CD8-positive, alpha-beta memory T cell (primary cell): Measurements from ENCODE around the gene COPS4. TPM values are rescaled to one million over a fixed set of nuclear protein-coding genes. Genes with fewer than 3 reads are reported as not detected.
"Not testable (repeated sequence)": the region's sequence is repeated elsewhere in the genome, so short reads cannot be mapped to it uniquely, and the experiment has no call there.

Experiments used
- CTCF ChIA-PET: fragments of 350-600 bp; sonication (Branson Sonifier 250); formaldehyde crosslinking; loops from one replicate; lab custom pipeline; 2021; ENCODE audit warnings: antibody characterized with exemption; lab: Charles Lee
- POLR2A ChIA-PET: fragments of 350-600 bp; sonication (Branson Sonifier 250); formaldehyde crosslinking; loops from one replicate; lab custom pipeline; 2021; ENCODE audit warnings: antibody characterized with exemption; lab: Charles Lee
- DNase-seq, 5 donors: peaks; one replicate each; pipeline versions ENCODE4 v3.0.0 to v3.0.0-alpha.2; 2020 to 2022; ENCODE audit warnings: mixed read lengths in 1 of 5
- H3K27ac ChIP-seq: one replicate; pipeline ENCODE4 v1.7.0; 2013; ENCODE audit warnings: low read depth, mild to moderate bottlenecking, low read length, moderate library complexity
- H3K27me3 ChIP-seq: 2 replicates; pipeline ENCODE4 v1.7.0; 2013; ENCODE audit warnings: low read length, mild to moderate bottlenecking; ENCODE audit not compliant: insufficient read depth, poor library complexity, severe bottlenecking
- H3K36me3 ChIP-seq: 2 replicates; pipeline ENCODE4 v1.7.0; 2013; ENCODE audit warnings: mild to moderate bottlenecking, low read length, moderate library complexity; ENCODE audit not compliant: insufficient read depth
- H3K4me1 ChIP-seq: 2 replicates; pipeline ENCODE4 v1.7.0; 2013; ENCODE audit warnings: mild to moderate bottlenecking, low read length, moderate library complexity; ENCODE audit not compliant: insufficient read depth
- H3K4me3 ChIP-seq: 2 replicates; pipeline ENCODE4 v1.7.0; 2013; ENCODE audit warnings: mild to moderate bottlenecking, low read length
- H3K9me3 ChIP-seq: 2 replicates; pipeline ENCODE4 v1.7.0; 2013; ENCODE audit warnings: mild to moderate bottlenecking, low read length
- H3K27ac Mint-ChIP-seq, 8 donors: one replicate each; pipeline ENCODE4 v1.8.0; 2020 to 2021; ENCODE audit warnings: mixed read lengths in 8 of 8, mild to moderate bottlenecking in 6 of 8, inconsistent platforms in 3 of 8, moderate library complexity in 3 of 8
- H3K27me3 Mint-ChIP-seq, 2 donors: one replicate each; pipeline ENCODE4 v1.8.0; 2020 to 2021; ENCODE audit warnings: mixed read lengths in 2 of 2, mild to moderate bottlenecking in 1 of 2, moderate library complexity in 1 of 2
- H3K36me3 Mint-ChIP-seq, 3 donors: one replicate each; pipeline ENCODE4 v1.8.0; 2020 to 2021; ENCODE audit warnings: mixed read lengths in 3 of 3, inconsistent platforms in 1 of 3, mild to moderate bottlenecking in 1 of 3
- H3K4me1 Mint-ChIP-seq, 3 donors: one replicate each; pipeline ENCODE4 v1.8.0; 2020 to 2021; ENCODE audit warnings: mixed read lengths in 3 of 3, inconsistent platforms in 1 of 3, mild to moderate bottlenecking in 1 of 3
- H3K4me3 Mint-ChIP-seq, 7 donors: one replicate each; pipeline ENCODE4 v1.8.0; 2020 to 2021; ENCODE audit warnings: mixed read lengths in 7 of 7, mild to moderate bottlenecking in 6 of 7, moderate library complexity in 4 of 7, inconsistent platforms in 2 of 7
- H3K9me3 Mint-ChIP-seq, 5 donors: one replicate each; pipeline ENCODE4 v1.8.0; 2020 to 2022; ENCODE audit warnings: mixed read lengths in 5 of 5, mild to moderate bottlenecking in 3 of 5, moderate library complexity in 2 of 5, inconsistent platforms in 1 of 5
- polyA plus RNA-seq: library from polyadenylated mRNA; unstranded; fragments of 300-500 nt; fragmentation: Illumina TruSeq; gene quantifications from one replicate; pipeline ENCODE4 v1.2.3, GENCODE V29; 2021
- total RNA-seq, 2 experiments: library from RNA; stranded (reverse); gene quantifications; one replicate each; pipeline ENCODE4 v1.2.3, GENCODE V29; 2021

COPS4 gene
- total and polyA plus RNA-seq, 3 experiments from 2014 or later = 38.4 to 64.0 (median 38.5) TPM

DNA sequence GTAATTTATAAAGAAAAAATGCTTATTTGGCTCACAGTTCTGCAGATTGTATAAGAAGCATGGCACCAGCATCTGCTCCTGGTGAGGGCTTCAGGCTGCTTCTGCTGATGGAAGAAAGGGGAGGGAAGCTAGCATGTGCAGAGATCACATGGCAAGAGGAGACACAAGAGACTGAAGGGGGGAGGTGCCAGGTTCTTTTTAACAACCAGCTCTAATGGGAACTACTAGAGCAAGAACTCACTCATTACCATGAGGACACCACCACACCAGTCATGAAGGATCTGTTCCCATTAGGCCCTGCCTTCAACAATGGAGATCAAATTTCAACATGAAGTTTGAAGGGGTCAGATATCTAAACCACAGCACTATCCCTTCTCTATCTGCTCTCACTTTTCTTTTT, 9.4 kb upstream of the COPS4 start:
- H3K4me3 Mint-ChIP-seq = no peak overlapping the region
- DNase-seq = no peak
- no peak overlapping the region for H3K27ac Mint-ChIP-seq
- ChIA-PET POLR2A (interaction anchor here (0.6 kb wide), 1 partner anchor 49 kb away, joined by 3 read pairs; no protein-coding TSS in a partner anchor), CTCF (no interaction called here)
- Histone ChIP-seq H3K4me1 (no peaks in the 10 kb centered on the region), H3K27me3 (no peaks in the 10 kb centered on the region), H3K27ac (no peak overlapping the region), H3K36me3 (no peaks in the 10 kb centered on the region), H3K9me3 (no peaks in the 10 kb centered on the region), H3K4me3 (no peak overlapping the region)
- peaks cover 2 to 5% of the 10 kb centered on the region in 2 donors for H3K27me3 Mint-ChIP-seq
- peaks cover 0 to 9% (median 0%) of the 10 kb centered on the region in 5 donors for H3K9me3 Mint-ChIP-seq
- H3K4me1 Mint-ChIP-seq = no peaks in the 10 kb centered on the region
- H3K36me3 Mint-ChIP-seq = peaks cover 0 to 3% (median 0%) of the 10 kb centered on the region in 3 donors

DNA sequence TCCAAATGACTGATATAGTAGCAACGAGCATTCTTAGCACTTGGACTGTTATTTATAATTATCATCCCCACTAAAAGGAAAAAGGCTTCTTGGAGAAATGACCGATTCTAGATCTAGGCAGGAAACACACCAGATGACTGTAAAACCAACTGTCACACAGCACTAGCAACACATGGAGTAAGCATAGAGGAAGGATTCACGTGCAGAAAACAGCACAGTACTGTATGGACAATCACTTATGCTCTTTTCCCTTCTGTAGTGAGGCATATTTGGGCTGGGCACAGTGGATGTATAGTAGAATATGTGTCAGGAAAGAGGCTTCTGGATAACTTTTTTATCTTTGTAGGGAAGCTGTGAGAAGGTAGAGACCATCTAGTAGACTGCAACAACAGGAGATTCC, 6.0 kb upstream of the COPS4 start:
- no peak overlapping the region for H3K4me3 Mint-ChIP-seq
- H3K27ac Mint-ChIP-seq = no peak overlapping the region
- H3K4me1 Mint-ChIP-seq = no peaks in the 10 kb centered on the region
- peaks cover 0 to 3% (median 0%) of the 10 kb centered on the region in 3 donors for H3K36me3 Mint-ChIP-seq
- Histone ChIP-seq H3K27ac (no peak overlapping the region), H3K9me3 (no peaks in the 10 kb centered on the region), H3K27me3 (no peaks in the 10 kb centered on the region), H3K36me3 (no peaks in the 10 kb centered on the region), H3K4me1 (no peaks in the 10 kb centered on the region), H3K4me3 (no peak overlapping the region)
- CTCF ChIA-PET = no interaction called here
- H3K27me3 Mint-ChIP-seq = peaks cover 2 to 4% of the 10 kb centered on the region in 2 donors
- POLR2A ChIA-PET = no interaction called here
- no peak for DNase-seq
- peaks cover 0 to 5% (median 0%) of the 10 kb centered on the region in 5 donors for H3K9me3 Mint-ChIP-seq

DNA sequence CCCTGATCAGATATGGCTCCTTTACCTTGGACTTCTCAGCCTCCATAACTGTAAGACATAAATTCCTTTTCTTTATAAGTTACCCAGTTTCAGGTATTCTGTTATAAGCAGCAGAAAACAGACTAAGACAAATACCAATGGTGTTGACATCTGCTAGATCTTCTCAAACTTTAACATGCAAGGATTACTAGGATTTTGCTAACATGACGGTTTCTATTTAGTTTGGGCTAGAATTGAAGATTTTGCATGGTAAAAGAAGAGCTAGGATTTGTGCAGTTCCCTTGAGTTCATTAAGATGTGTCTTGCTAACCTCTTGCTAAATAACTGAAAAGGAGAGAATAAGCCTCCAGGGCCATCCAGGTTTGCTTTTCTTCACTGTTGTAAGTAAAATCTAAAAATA, 5.3 kb upstream of the COPS4 start:
- DNase-seq = no peak
- H3K27ac ChIP-seq = no peak overlapping the region
- Mint-ChIP-seq H3K27ac (peak overlapping the region in 1 of 8 donors; percentile 35), H3K27me3 (peaks cover 0 to 2% of the 10 kb centered on the region in 2 donors), H3K9me3 (peaks cover 0 to 2% (median 0%) of the 10 kb centered on the region in 5 donors), H3K4me3 (peak overlapping the region in 1 of 7 donors; percentile 53), H3K36me3 (peaks cover 0 to 3% (median 3%) of the 10 kb centered on the region in 3 donors), H3K4me1 (peaks cover 0 to 4% (median 3%) of the 10 kb centered on the region in 3 donors)
- H3K27me3 ChIP-seq = no peaks in the 10 kb centered on the region
- CTCF ChIA-PET = interaction anchor here (1.2 kb wide), 1 partner anchor 62 kb away, joined by 3 read pairs; no protein-coding TSS in a partner anchor
- no peaks in the 10 kb centered on the region for H3K36me3 ChIP-seq
- no peaks in the 10 kb centered on the region for H3K9me3 ChIP-seq
- H3K4me3 ChIP-seq = no peak overlapping the region
- no peaks in the 10 kb centered on the region for H3K4me1 ChIP-seq
- POLR2A ChIA-PET = no interaction called here

DNA sequence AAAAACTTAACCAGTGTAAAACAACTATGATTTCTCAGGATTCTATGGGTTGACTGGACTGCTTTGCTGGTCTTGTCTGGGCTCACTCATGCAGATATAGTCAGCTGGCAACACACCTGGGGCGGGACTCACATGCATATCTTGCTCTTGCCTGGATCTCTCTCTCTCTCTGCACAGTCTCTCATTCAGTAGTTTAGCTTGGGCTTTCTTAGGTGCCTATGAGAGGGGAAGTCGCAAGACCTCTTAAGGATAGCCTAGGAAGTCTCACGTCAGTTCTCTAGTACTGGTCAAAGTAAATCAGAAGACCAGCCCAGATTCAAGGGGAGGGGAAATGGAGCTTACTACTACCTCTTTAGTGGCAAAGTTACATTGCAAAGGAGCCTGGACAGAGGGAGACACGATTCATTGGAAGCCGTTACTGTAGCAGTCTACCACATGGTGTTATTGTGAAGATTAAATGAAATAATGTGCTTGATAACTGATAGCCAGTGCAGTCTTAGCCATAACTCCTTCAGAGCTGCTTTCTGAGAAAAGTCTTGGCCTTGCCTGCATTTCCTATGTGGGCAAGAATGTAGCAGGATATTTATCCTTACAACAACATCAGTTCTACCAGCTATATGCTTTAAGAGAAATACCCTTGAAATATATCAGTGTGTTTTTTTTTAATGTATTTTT, 2.1 kb downstream of the COPS4 start:
- H3K9me3 ChIP-seq = no peaks in the 10 kb centered on the region
- H3K27me3 ChIP-seq = no peaks in the 10 kb centered on the region
- H3K9me3 Mint-ChIP-seq = no peaks in the 10 kb centered on the region
- no peaks in the 10 kb centered on the region for H3K36me3 ChIP-seq
- CTCF ChIA-PET = interaction anchor here (0.9 to 1.3 kb wide), 7 partner anchors 23 to 244 kb away, joined by 3 to 4 read pairs (median 3); no protein-coding TSS in a partner anchor
- H3K4me1 ChIP-seq = peaks cover 18% of the 10 kb centered on the region
- H3K27ac Mint-ChIP-seq = peak overlapping the region in 4 of 8 donors; percentile 1 to 89 (median 61)
- POLR2A ChIA-PET = interaction anchor here (0.6 kb wide), 2 partner anchors 327 to 608 kb away, joined by 3 to 4 read pairs; no protein-coding TSS in a partner anchor
- H3K36me3 Mint-ChIP-seq = peaks cover 0 to 23% (median 0%) of the 10 kb centered on the region in 3 donors
- DNase-seq = no peak
- peak overlapping the region in 6 of 7 donors; percentile 6 to 100 (median 60) for H3K4me3 Mint-ChIP-seq
- H3K4me1 Mint-ChIP-seq = peaks cover 46 to 57% (median 54%) of the 10 kb centered on the region in 3 donors
- no peak overlapping the region for H3K4me3 ChIP-seq
- no peak overlapping the region for H3K27ac ChIP-seq
- no peaks in the 10 kb centered on the region for H3K27me3 Mint-ChIP-seq

DNA sequence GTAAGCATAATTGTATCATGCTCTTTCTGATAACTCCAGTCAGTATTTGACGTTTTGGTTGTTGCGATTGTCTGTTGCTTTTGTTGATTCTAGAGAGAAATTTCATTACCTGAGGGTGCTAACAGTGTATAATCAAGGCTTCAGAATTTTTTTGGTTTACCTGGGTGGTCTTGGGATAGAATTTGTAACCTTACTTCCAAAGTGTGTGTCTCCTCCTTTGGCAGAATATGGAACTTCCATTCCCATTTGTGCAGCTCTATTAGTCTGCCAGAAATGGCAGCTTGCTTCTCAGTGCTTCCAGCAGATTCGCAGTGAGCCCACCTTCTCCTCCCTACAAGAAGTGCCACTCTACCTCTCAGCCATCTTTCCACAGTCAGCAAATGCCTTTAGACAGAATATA, 5.3 kb downstream of the COPS4 start:
- no peak for DNase-seq
- CTCF ChIA-PET = interaction anchor here (1.3 kb wide), 1 partner anchor 9 kb away, joined by 3 read pairs; no protein-coding TSS in a partner anchor
- no peak overlapping the region for H3K27ac ChIP-seq
- peaks cover 51 to 65% (median 51%) of the 10 kb centered on the region in 3 donors for H3K4me1 Mint-ChIP-seq
- POLR2A ChIA-PET = interaction anchor here (0.9 kb wide), 1 partner anchor 27 kb away, joined by 3 read pairs; no protein-coding TSS in a partner anchor
- no peaks in the 10 kb centered on the region for H3K9me3 ChIP-seq
- no peaks in the 10 kb centered on the region for H3K27me3 Mint-ChIP-seq
- H3K27ac Mint-ChIP-seq = peak overlapping the region in 3 of 8 donors; percentile 1 to 36 (median 3)
- peaks cover 18% of the 10 kb centered on the region for H3K4me1 ChIP-seq
- H3K27me3 ChIP-seq = no peaks in the 10 kb centered on the region
- H3K9me3 Mint-ChIP-seq = no peaks in the 10 kb centered on the region
- peak overlapping the region in 1 of 7 donors; percentile 49 for H3K4me3 Mint-ChIP-seq
- no peak overlapping the region for H3K4me3 ChIP-seq
- peaks cover 0 to 20% (median 2%) of the 10 kb centered on the region in 3 donors for H3K36me3 Mint-ChIP-seq
- H3K36me3 ChIP-seq = no peaks in the 10 kb centered on the region

DNA sequence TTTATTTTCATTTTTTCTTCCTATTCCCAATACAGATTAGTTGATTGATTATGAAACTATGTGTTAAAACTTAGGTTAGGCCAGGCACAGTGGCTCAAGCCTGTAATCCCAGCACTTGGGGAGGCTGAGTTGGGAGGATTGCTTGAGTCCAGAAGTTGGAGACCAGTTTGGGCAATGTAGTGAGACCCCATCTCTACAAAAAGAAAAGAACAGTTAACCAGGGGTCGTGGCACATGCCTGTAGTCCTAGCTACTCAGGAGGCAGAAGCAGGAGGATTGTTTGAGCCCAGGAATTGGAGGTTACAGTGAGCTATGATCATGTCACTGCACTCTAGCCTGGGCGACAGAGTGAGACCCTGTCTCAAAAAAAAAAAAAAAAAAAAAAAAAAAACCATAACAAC, 8.2 kb downstream of the COPS4 start:
- H3K9me3 Mint-ChIP-seq, H3K4me3 Mint-ChIP-seq, H3K27me3 ChIP-seq, CTCF ChIA-PET, H3K36me3 ChIP-seq, H3K4me3 ChIP-seq, DNase-seq, H3K4me1 ChIP-seq, H3K9me3 ChIP-seq, H3K27ac ChIP-seq, H3K27me3 Mint-ChIP-seq: not testable (repeated sequence)
- POLR2A ChIA-PET = interaction anchor here (0.7 kb wide), 1 partner anchor 25 kb away, joined by 3 read pairs; no protein-coding TSS in a partner anchor
- H3K36me3 Mint-ChIP-seq = peaks cover 0 to 28% (median 4%) of the 10 kb centered on the region in 3 donors
- peaks cover 34 to 44% (median 35%) of the 10 kb centered on the region in 3 donors for H3K4me1 Mint-ChIP-seq
- peak overlapping the region in 2 of 8 donors; percentile 9 to 36 for H3K27ac Mint-ChIP-seq

DNA sequence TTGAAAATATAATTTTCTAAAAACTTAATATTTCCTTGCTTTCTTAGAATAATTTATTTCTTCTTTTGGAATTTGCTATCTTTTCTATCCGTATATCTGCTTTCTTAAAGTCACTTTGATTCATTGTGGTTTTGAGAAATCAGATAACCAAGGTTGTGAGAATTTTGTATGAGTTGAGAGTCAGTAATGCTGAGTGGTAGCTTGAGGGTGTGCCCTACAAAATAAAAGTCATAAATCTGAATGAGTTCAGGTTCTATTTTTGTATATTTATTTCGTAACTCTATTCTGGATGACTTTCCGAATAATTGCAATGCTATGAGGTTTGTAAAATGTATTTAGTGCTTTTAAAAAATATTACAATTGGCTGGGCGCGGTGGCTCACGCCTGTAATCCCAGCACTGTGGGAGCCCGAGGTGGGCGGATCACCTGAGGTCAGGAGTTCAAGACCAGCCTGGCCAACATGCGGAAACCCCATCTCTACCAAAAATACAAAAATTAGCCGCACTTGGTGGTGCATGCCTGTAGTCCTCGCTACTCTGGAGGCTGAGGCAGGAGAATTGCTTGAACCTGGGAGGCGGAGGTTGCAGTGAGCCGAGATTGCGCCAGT, 8.9 kb downstream of the COPS4 start:
- Histone ChIP-seq H3K36me3 (no peaks in the 10 kb centered on the region), H3K4me3 (no peak overlapping the region), H3K27ac (no peak overlapping the region), H3K9me3 (no peaks in the 10 kb centered on the region), H3K4me1 (no peaks in the 10 kb centered on the region), H3K27me3 (no peaks in the 10 kb centered on the region)
- ChIA-PET CTCF (no interaction called here), POLR2A (no interaction called here)
- H3K27ac Mint-ChIP-seq = no peak overlapping the region
- no peak overlapping the region for H3K4me3 Mint-ChIP-seq
- peaks cover 0 to 30% (median 4%) of the 10 kb centered on the region in 3 donors for H3K36me3 Mint-ChIP-seq
- H3K27me3 Mint-ChIP-seq = no peaks in the 10 kb centered on the region
- H3K9me3 Mint-ChIP-seq = no peaks in the 10 kb centered on the region
- peaks cover 30 to 39% (median 31%) of the 10 kb centered on the region in 3 donors for H3K4me1 Mint-ChIP-seq
- DNase-seq = no peak
